ENCODE measurements around the gene KRT76.
"Not testable (repeated sequence)": the region's sequence is repeated elsewhere in the genome, so short reads cannot be mapped to it uniquely, and the experiment has no call there.

Gene KRT76

DNA sequence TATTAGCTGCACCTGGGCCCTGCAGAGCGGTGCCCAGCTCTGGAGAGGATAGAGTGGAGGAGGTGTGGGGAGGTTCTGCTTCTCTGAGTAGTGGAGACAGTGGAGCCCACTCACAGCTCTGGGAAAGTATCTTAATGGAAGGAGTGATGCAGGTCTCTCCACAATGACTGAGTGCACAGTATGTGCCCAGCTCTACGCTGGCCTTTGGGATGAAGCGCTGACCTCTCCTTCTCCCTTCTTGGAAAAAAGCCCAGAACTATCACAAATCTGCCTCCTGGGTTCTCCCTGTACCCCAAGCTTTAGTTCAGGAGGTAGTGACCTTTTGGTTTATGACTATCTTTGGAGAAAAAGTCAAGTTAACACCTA, 19.3 kb upstream of the KRT76 start:
- no peak for DNase-seq

DNA sequence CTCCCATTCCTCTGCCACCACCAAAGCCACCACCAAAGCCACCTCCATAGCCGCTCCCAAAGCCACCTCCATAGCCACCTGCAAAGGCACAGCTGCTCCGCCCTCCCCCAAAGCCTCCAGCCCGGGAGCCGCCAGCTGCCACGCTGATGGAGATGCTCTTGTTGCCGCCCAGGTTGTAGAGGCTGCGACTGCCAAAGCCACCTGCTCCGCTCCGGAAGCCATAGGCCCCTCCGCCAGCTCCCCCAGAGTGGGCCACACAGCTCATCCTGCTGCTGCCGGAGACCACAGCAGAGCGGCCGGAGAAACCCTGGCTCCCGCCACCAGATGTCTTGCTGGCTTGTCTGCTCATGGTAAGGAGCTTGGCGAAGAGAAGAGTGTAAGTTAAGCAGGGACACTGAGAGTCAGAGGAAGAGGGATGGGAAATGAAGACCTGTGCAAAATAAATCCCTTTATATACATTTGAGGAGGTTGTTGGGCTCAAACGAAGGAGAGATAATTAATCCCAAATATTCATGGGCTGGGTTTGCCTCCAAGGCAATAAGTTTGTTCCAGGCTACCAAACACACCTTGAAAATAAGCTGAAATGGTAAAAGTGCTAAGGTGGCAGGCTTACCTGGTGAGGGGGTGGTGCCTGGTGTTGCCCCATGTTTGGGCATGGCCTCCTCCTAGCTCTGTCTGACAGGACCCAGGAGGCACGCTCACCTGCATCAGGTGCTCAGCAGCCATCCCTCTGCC, 18.7 kb upstream of the KRT76 start, which contains the start of gene KRT3:
TSS of gene KRT3 (minus strand) at position 424 of the 735 bp plus-strand sequence. CDS start at position 349, 75 bp downstream.
- DNase-seq: no peak

DNA sequence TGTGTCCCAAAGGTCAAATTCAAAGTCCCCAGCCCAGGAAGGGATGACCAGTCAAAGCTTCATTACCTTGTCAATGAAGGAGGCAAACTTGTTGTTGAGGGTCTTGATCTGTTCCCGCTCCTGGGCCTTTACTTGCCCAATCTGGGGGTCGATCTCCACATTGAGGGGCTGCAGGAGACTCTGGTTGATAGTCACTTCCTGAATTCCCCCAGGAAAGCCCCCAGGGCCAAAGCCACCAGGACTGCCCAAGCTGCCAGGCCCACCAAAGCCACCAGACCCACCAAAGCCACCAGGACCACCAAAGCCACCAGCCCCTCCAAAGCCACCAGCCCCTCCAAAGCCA, 18.2 kb upstream of the KRT76 start:
- DNase-seq: not testable (repeated sequence)

DNA sequence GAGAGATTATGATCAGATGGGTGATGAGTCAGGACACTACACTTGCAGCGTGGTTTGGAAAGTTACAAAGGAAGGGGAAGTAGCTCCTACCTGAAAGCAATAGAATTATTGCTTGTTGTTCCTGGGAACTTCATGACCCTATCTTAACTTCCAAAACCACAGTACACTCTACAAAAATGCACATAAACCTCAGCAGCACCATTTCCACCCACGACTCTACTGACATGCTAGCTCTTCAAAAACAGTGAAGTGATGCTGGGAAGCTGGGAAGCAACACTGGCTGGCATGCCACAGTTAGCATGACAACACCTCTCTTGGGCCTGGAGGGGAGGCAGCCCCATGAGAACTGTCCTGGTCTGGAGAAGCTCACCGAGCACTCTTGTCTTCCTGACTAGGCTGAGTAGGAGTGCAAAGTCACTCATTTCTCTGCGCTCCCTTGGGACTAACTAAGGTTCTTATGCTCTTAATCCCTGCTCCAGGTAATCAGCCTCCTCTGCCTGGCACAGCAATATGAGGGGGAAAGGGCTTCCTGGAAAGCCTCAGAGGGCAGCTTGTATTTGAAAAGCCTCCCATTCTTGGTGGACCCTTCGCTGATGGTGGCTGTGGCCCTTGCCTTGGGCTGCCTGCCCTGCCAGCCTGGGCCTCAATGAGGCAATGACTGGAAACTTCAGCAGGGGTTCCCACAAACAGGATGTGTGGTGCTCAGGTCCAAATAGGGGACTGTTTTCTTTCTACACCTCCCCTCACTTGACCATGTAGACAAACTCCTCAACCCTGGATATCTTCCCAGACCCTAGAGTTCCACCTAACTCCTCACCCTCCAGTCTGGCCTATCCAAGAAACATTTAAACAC, 17.6 kb upstream of the KRT76 start:
- DNase-seq: no peak

DNA sequence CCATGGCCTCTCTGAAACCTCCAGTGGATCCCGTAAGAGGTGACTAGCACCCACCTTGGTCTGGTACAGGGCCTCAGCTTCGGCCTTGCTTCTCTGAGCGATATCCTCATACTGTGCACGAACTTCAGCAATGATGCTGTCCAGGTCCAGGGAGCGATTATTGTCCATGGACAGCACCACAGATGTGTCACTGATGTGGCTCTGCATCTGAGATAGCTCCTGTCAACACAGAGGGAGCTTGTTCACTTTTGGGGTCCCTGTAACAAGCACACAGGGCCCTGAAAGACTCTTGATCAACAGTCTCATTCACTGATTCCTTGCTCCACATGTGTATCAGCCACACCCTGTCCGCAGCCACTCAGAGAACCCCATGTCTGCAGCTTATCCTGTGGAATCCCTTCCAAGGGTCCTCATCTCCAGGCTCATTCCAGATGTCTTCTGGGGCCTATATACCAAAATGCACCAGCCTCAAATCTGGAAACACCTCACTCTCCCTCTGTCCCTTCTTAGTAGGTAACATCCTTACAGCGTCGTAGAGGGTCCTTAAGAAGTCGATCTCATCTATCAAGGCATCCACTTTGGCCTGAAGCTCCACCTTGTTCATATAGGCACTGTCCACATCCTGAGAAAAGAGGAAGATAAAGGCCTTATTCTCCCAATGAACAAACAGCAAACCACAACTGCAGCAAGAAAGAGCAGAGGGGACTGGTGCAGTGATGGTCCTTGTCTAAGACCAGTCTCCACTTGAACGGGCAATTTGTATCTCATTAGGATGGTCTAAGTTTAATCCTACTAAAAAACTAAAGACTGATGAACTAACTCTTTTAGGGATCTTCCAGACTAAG, 15.3 kb upstream of the KRT76 start:
- DNase-seq: no peak

DNA sequence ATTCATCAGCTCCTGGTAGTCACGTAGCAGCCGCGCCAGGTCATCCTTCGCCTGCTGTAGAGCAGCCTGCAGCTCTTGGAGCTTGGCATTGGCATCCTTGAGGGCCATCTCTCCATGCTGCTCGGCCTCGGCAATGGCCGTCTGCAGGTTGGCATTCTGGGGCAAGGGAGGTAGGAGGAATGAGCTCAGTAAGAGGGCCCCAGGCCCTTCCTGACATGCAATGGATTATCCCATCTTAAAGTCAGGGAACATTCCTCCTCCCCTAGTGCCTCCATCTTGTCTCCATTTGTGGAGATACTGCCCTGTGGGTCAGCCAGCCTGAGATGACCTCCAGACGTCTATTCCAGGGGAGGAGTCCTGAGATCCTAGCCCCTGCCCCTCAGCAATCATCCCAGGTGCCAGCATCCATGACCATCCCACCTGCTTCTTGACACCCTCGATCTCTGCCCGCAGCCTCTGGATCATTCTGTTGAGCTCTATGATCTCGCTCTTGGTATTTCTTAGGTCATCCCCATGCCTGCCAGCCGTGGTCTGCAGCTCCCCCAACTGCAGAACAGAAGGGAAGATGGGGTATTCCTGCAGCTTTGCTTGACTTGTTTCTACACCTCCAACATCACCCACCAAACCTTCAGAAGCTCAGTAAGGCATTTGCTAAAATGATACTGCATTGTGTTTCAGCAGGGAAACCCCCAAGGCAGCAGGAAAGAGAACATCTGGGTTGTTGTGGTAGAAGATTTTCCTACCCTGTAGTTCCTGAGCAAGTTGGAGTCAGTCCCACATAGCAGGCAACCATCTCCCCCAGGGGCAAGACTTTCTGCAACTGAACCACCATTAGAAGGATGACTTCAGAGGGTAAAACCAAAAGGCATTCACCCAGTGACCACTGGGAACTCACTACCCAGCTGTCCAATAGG, 14.4 kb upstream of the KRT76 start:
- DNase-seq: no peak

DNA sequence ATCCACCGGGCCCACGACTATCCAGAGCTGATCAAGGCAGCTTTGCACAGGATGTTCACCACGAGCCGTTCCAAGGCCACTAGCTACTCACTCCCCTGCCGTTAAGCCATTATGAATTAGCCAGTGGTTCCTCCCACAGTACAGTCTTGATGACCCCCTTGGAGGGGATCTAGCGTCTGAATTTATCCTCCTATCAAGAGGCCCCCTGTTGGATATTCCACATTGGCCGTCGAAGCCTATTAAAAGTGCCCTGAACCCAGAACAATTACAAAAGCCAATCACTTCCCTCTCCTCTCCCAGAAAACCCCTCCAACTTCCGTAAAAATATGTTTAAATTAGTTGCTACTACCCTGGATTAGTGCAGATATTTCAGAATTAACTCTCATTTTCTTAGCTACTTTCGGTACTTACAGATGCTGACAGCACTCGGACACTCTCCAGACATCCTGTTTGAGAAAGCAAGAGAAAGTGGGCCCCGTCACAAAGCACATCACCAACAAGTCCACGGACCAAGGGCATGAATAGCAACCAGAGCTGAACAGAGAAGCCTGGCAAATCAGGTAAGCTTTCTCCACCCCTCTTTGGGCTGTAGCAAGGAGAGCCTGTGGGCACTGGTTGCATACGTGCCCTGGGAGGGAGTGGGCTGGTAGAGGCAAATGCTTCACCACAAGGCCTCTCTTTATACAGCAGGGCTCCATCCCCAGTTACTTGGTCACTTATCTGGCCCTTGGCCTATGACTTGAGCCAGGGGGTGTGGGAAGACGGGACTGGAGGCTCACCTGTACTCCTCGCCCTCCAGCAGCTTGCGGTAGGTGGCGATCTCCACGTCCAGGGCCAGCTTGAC, 13.5 kb upstream of the KRT76 start:
- DNase-seq: no peak

DNA sequence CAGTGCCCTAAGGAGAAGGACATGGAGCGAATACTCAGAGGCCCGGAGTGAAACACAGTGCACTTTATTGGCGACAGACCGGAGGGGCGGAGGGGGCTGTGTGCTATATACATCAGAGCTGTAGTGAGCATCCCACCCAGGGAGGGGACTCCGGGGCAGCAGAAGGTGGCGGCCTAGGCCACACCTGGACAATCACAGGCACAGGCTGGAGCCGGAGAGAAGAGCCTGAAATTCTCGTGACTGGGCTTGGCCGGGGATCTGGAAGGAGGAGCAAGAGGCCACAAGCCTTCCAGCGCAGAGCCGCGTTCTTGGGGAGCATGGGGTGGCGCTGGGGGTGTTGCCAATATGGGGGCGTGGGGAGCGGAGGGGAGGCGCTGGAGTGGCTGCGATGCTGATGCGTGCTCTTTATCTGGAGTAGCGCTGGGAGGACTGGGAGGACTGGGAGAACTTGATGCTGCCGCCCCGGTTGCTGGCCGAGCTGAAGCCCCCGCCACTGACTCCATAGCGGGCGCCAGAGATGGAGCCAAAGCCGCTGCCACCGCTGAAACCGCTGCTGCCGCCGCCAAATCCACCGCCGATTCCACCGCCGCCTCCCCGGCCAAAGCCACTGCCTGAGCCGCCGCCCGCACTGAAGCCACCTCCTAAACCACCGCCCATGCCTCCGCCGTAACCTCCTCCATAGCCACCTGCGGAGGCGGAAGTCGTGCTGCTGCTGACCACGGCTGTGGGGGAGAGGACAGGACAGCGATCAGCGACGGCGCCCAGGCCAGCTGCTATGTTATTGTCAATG, 12.7 kb upstream of the KRT76 start:
- DNase-seq: no peak

DNA sequence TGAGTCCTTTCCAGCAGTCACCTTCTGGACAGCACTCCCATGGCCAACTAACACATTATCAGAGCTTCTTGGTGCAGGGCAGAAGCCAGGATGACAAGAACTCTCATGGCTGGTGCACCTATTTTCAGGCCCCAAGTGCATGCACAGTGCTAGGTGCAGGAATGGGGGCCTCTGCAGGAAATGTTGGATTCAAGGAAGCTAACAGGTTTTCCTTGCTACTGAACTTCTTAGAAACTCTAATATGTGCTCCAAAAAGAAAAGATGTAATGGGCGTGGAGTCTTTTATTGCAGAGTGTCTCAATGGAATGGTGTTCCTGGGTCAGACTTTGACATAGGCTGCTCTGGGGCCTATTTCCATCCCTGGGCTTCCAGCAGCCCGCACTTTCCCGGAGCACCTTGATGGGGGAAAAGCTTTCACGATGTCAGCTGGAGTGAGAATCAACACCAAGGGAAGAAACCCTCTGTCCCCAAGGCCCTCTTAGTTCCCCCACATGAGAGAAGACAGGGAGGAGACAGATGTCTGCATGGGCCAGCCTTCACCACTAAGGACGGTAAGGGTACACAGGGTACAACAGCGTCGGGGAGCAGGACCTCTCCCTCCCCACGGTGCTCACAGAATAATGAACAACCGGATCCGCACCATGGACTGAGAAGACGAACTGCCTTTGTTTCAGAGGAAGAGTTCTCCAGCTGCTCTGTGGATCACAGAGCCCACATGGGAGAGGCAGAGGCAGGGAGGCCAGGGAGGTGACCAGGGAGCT, 11.9 kb upstream of the KRT76 start:
- no peak for DNase-seq

DNA sequence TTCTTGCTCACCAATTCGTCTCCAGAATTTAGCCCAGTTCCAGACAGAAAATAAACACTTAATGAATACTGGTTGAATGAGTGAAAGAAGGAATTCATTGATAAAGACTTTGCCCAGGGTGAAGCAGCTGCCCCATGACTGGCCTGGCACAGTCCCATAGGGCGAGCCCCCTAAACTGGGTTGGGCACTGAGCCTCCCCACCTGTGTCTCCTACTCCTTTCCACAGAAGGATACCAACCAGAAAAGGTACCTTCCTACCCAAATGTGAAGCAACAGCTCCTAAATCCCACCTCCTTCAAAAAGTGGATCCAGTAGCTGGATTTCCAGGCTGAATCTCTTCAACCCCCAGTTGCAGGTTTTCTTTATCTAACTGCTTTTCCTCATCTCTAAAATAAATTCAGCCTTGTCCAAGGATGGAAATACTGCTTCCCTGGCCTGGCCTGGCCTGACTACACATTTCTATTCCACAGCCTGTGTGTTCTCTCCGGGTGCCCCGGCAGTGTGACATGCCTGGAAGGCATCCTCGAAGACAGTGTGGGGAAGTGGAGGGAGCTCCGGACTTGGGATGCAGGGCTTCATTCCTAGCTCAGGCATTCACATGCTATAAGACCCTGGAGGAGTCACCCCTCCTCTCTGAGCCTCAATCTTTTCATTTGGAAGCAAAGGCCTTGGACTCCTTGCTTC, 11.2 kb upstream of the KRT76 start:
- DNase-seq: no peak

DNA sequence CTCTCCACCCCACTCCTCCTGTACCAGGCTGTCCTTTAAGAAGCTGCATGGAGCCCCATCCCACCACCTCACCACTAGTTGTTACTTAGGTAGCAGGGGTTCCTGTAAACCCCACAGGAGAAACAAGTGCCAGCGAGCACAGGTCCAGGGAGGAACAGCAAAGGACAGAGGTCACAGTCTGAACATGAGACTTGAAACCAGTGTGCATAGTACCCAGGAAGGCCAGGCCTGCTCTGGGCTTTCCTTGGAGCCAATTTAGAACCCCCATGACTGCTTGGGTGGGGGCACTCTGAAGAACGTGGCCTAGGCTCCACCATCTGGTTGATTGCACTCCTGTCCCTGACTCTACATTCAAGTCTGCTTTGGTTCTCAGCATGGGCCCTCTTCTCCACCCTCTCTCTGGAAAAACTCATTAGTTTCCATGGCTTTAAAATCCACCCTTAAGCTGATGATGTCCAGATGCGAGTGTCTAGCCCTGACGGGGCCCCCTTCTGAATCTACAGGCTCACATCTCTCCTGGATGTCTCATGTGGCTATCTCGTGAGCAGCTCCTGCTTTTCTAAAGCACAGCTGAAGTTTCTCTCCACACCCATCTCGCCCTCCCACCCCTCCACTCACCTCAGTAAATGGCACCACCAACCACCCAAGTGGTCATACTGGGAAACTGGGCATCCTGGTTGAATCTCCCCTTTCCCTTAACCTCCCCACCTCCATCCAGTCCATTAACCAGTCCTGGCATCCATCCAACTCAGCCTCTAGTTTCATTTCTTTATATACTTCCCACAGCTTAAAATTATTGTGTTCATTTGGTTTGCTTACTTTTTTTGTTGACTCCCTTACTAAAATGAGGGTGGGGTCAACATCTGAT, 10.4 kb upstream of the KRT76 start:
- no peak for DNase-seq

DNA sequence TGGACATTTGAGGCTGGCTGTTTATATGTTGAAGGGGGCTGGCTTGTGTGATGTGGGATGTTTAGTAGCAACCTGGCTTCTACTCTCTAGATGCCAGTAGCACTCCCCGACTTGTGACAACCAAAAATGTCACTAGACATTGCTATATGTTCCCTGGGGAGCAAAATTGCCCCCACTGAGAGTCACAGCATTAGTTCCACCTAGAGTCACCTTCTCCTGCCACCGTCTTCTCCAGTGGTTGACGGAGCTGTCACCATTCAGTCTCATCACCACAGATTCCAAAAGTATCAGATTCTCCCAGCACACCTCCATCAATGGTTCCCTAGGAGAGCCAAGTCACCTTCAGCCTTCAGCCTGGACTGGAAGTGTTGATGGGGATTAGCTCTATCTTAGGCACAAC, 7.8 kb upstream of the KRT76 start:
- no peak for DNase-seq

DNA sequence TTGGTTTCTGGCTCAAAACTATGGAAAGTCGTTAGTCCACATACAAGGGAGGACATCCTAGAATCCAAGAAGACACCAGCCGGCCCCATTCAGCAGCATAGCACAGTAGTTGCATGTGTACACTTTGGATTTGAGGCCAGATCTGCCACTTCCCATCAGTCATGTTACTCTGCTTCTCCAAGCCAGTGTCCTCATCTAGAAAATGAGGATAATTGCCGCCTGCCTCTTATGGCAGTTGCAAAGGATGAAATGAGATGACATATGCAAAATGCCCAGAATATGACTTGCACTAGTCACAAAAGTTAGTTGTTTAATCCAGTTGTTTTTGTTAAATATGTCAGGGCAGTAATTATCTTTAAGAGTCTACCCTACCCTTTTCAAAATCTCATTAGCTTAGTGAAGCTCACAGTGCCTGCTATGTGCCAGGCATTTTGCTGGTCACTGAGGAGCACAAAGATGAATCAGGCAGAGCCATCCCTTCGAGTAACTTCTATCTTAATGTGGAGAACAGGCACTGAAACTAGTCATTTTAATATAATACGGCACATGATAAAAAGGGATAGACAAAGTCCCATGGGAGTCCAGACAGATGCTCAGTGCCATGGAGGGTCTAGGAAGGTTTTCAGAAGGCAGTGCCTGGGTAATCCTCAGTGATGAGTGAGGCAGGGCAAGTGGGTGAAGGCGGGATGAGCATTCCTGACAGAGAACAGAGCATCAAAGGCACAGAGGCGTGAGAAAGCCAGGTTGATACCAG, 6.6 kb upstream of the KRT76 start:
- no peak for DNase-seq

DNA sequence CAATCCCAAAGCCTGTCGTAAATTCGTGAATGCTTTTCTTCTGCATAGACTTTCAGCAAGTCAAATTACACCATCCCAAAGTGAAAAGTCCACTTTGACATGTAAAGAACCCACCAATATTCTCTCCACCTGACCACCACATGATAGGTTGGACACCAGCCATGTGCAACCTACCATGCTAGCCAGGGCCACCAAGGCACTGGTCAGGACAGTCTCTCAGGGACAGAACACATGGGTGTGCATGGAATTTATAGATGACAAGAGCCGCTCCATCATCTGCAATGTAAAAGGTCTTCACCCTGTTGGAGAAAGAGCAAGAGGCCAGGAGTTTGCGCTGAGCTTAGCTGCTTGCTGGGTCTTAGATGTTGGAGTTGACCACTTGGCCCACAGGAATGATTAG, 5.4 kb upstream of the KRT76 start:
- DNase-seq: no peak

DNA sequence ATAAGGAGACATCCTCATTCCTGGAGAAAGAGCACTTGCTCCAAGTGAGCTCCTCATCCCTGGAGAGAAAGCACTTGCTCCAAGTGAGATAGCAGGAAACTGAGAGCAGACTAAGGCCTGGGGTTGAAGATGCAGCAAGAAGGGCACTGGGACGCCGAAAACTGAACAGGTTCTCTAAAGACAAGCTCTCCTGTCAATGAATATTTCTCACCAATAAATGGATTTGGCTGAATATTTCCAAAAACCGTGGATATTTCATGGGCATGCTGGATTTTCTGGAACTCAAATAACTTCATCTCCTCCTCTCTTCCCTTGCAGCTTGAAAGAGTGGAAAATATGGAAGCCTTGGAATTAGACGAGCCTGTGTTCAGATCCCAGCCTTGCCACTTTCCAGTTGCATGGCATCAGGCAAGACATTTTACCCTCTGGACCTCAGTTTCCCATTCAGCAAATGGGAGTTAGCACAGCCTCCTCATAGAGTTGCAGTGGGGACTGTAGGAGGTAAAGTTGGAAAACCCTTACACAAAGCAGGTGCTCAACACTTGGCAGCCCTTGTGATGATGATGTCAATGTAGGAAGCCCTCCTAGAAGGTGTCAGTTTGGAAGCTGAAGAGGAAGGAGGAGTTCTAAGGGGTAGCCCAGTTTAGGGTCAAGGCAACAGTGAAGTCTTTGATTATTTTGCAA, 4.4 kb upstream of the KRT76 start:
- DNase-seq: no peak

DNA sequence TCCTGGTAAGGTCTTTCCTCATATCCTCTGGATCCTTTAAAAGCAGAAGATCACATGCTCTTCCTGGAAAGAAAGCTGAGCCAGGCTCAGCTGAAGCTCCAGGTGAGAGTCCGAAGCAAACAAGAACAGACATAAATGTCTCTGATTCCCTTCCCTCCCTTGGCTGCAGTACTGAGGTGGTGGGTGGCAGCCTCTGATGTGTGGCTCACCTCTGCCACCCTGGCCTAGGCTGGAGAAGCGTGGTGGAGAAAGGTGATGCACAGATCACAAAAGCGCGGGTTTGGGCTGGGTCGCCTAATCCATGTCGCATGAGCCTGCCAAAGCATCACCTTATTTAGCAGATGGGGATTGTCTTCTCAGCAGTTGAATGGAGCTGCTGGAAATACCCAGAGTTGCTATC, 2.8 kb upstream of the KRT76 start:
- DNase-seq: no peak

DNA sequence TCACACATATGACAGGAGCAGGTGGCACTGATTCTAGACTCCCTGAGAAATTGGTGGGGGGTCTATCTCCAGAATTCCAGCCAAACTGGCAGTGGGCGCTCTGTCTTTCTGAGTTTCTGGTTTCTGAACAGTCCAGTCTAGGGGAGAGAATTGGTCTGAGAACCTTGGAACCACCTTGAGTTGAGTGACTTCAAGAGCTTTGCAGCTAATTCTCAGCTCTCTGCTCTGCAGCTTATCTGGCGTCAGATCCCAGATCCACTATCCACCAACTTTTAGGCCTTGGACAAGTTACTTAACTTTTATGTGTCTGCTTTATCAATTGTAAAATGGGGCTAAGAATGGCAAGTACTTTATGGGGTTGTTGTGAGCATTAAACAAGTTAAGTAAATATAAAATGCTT, 1.7 kb upstream of the KRT76 start:
- DNase-seq: no peak
